K562 (cell line): Measurements from ENCODE around the gene SOX15.

Source experiments
- CREM ChIP-seq: IDR thresholded peaks from 2 replicates; pipeline ENCODE4 v1.6.1; 2014; ENCODE audit warnings: antibody characterized with exemption, low read depth
- GABPB2 ChIP-seq: fragments of 250-450 bp; sonication (Bioruptor Pico); conservative IDR thresholded peaks from 2 replicates; pipeline ENCODE4 v1.5.1; 2021; ENCODE audit warnings: mild to moderate bottlenecking
- MAFK ChIP-seq: IDR thresholded peaks from 2 replicates; pipeline ENCODE4 v1.6.1; 2011; ENCODE audit warnings: low read length, improper control_type of control experiment
- NFE2 ChIP-seq: IDR thresholded peaks from 2 replicates; pipeline ENCODE4 v1.6.1; 2014; ENCODE audit warnings: antibody characterized with exemption, low read depth
- PHB2 ChIP-seq: fragments of 450-650 bp; IDR thresholded peaks from 2 replicates; pipeline ENCODE4 v1.6.1; 2017; ENCODE audit warnings: low read depth

DNA sequence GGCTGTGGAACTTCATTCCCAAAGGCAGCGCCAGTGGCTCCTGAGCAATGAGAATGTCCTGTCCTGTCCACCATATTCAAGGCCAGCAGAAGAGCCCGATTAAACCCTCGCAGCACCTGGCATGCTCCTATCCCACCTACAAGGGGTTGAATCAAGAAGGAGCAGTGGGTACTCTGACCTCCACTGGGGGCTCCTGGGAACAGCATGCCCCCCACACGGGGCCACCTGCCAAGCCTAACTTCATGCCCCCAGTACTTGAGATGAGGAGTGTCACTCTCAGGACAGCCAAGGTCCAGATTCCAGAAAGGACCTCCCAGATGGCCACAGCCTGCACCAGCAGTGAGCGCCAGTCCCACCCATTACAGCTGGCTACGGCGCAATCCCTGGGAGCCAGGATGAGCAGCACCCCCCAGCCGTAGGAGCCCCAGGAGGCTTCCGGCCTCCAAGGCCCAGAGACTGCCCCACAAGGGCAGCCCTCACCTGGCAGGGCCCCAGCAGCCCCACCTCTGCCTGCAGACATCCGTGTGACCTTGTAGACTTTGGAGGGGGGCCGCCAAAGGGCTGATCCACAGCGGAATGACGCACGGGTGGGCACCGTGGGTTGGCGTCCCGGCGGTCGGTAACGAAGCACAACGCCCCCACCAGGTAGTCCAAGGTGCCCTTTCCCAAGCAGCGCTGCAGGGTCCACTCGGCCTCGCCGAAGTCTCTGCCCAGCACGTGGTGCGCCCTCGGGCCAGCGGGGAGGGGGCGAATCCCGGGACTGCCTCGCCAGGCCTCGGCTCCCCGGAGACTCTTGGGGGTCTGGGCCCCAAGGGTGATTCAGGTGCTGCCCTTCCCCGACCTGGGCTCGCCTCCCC, 7.3 kb downstream of the SOX15 start:
- TF ChIP-seq PHB2 (no peak), GABPB2 (no peak), CREM (no peak), MAFK (no peak), NFE2 (no peak)
